Coronary artery (tissue), 2 donors: ENCODE measurements around the gene MINDY3.

Experiments used
- DNase-seq: peaks from one replicate; pipeline ENCODE4 v3.0.0-alpha.2; 2017; ENCODE audit warnings: low spot score
- H3K27ac ChIP-seq, 2 donors: fragments of 200-600 bp; sonication (generic); one replicate each; pipeline ENCODE4 v1.5.1; 2016 to 2019
- H3K4me3 ChIP-seq: fragments of 200-600 bp; sonication (generic); 2 replicates; pipeline ENCODE4 v1.5.1; 2016; ENCODE audit warnings: mild to moderate bottlenecking, moderate library complexity
- TF ChIP-seq, protein P1 (sequence below): fragments of 200-600 bp; sonication (generic); IDR thresholded peaks from one replicate; pipeline ENCODE4 v1.5.1; 2019; ENCODE audit warnings: antibody characterized with exemption

MINDY3 gene

DNA sequence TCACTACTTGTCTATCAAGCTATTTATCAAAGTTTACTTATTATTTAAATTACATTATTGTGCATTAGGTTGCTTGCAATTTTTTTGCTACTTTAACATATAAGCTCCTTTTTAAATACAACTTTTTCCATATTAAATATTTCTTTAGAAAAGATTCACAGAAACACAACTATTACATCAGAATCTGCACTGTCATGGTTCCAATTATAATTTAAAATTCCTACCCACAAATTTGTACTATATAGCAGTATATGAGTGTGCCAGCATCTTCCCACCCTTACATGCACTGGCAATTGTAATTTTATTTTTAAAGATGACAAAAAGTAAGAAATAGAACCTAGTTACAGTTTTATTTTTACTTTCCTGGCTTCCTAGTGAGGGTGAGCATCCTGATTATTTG lies 15.8 kb downstream of the MINDY3 start:
- DNase-seq = no peak
- no peak overlapping the region for H3K4me3 ChIP-seq
- H3K27ac ChIP-seq = no peak overlapping the region
- TF ChIP-seq, protein P1, sequence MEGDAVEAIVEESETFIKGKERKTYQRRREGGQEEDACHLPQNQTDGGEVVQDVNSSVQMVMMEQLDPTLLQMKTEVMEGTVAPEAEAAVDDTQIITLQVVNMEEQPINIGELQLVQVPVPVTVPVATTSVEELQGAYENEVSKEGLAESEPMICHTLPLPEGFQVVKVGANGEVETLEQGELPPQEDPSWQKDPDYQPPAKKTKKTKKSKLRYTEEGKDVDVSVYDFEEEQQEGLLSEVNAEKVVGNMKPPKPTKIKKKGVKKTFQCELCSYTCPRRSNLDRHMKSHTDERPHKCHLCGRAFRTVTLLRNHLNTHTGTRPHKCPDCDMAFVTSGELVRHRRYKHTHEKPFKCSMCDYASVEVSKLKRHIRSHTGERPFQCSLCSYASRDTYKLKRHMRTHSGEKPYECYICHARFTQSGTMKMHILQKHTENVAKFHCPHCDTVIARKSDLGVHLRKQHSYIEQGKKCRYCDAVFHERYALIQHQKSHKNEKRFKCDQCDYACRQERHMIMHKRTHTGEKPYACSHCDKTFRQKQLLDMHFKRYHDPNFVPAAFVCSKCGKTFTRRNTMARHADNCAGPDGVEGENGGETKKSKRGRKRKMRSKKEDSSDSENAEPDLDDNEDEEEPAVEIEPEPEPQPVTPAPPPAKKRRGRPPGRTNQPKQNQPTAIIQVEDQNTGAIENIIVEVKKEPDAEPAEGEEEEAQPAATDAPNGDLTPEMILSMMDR = no peak

DNA sequence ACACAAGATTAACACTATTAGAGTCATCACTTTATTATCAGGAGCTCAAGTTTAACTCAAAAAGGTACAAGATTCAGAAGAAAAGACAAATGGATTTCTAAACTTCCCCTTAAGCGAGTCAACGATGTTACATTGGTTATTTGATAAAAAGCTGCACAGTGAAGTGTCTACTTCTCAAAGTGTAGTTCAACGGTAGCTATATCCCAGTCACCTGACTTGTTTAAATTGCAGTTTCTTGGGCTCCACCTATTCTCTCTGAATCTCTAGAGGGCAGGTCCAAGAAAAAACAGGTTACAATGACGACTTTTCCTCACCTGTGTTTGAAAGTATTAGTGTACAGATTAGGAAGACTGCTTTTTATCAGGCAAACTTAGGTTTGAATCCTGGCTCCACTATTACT lies 16.6 kb downstream of the MINDY3 start:
- no peak overlapping the region for H3K4me3 ChIP-seq
- peak overlapping the region in 1 of 2 donors; percentile 33 for H3K27ac ChIP-seq
- DNase-seq = no peak
- TF ChIP-seq, protein P1 = no peak

DNA sequence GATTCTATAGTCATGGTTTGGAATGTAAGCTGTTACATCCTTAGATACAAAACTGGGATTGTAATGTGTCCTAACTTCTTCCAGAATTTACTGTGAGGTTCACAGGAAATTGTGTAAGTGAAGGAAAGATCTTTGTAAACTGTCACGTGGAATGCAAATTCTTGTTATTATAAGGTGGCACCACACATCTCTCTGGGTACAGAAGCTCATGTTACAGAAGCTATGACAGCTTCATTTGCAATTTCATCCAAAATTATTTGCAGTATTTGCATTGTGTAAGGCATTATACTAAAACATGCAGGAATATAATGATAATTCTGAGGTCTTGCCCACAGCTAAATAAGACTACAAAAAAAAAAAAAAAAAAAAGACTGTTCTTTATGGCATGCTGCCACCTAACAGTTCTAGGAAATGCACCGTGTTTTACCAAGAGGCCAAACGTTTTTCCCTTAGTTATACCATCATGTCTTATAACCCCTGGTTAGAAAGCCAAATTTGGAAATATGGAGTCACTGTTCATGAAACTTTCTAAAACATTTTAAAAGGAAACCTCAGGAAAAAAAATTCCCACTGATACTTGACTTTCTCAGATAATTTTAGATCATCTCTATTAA lies 17.6 kb downstream of the MINDY3 start:
- Histone ChIP-seq H3K4me3 (no peak overlapping the region), H3K27ac (no peak overlapping the region)
- TF ChIP-seq, protein P1 = no peak
- no peak for DNase-seq

DNA sequence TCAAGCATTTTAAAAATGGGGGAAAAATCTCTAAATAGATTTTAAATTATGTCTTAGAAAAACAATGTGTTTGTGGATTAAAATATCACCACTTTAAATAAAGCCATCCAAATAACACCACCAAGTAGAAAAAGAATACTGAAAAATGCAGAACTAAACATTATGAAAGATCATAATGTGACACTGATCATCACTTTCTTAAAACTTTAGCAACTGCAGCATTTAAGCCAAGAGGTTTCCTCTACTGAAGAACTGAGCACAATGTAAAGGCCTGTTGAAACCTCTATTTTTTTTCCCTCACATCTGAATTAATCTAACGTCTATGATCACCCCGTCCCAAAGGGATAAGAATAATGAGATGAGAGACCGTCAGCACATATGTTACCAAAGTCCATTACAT lies 18.6 kb downstream of the MINDY3 start:
- TF ChIP-seq, protein P1 = no peak
- Histone ChIP-seq H3K4me3 (no peak overlapping the region), H3K27ac (no peak overlapping the region)
- no peak for DNase-seq

DNA sequence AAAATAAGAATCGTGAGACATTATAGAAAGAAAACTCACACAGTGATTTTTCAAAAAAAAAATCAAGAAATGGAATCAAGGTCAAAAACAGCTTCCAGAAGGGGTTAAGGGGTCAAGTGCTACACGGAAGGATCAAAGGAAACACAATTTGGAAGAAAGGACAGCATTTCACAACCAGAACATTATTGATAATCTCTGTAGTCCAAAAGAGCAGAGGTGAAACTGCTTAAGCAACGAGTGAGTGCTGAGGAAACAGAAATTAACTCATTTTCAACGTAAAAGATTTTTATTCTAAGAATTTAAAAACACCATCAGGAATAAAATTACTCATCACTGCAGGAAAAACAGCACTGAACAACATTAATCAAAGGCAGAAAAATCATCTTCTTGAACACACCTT lies 23.5 kb downstream of the MINDY3 start:
- TF ChIP-seq, protein P1 = no peak
- no peak for DNase-seq

DNA sequence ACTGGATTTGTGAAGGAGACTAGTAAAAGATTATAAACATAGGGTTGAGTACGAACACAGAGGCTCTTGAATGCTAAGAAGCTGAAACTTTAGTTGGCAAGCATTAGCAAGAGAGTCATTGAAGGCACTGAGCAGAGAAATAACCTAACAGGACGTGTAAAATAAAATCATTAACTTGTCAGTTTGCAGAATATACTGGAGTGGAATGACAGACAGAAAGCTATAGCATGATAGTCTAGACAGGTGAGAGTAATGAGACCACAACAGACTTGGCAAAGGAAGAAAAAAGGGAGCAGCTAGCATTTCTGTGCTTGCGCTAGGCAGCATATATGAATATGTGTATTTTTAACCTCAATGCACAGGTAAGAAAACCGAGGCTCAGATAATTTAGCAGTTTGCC lies 30.8 kb downstream of the MINDY3 start:
- TF ChIP-seq, protein P1 = no peak
- Histone ChIP-seq H3K4me3 (no peak overlapping the region), H3K27ac (no peak overlapping the region)
- DNase-seq = no peak

More for the DNA sequence above, 23.5 kb downstream of the MINDY3 start:
- no peak overlapping the region for H3K4me3 ChIP-seq
- H3K27ac ChIP-seq = no peak overlapping the region

DNA sequence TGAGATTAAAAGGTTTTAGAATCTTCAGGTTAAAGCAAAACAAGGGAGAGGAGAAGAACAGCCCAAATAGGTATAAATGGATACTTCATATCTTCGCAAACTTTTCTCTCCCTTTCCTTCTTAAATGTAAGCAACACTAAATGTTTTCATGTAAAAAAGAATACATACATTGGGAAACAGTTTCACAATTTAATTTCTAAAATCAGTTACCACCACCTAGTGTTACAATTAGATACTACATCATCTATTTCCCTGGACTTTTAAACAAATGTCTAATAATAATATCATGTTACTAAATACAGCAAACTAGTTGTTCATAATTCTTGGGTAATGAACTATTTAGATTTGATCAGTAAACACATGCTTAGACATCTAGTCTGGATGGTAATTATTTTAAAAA lies 35.8 kb downstream of the MINDY3 start:
- no peak for DNase-seq
- no peak overlapping the region for H3K27ac ChIP-seq
- TF ChIP-seq, protein P1 = peak; percentile 21
- H3K4me3 ChIP-seq = no peak overlapping the region
